ENCODE results near the gene CCDC102A.
"Not testable (repeated sequence)": the region's sequence is repeated elsewhere in the genome, so short reads cannot be mapped to it uniquely, and the experiment has no call there.

Gene CCDC102A

GRCh38 chr16:57548408-57548807 lies 12.0 kb upstream of the CCDC102A start:
- H3K9me3 ChIP-seq (ENCODE audit: control insufficient read depth, insufficient read depth, low read depth, low read length), result no peaks in the 10 kb centered on the region
- H3K36me3 ChIP-seq (ENCODE audit: control insufficient read depth, insufficient read depth, low read length), result no peaks in the 10 kb centered on the region
- no peak overlapping the region for H3K9ac ChIP-seq (ENCODE audit: low read length)
- H3K27ac ChIP-seq (ENCODE audit: low read depth, low read length), result no peak overlapping the region
- no peaks in the 10 kb centered on the region for H3K4me1 ChIP-seq (ENCODE audit: control insufficient read depth, insufficient read depth, low read length)
- H3K27me3 ChIP-seq (ENCODE audit: control insufficient read depth, insufficient read depth, low read length), result no peaks in the 10 kb centered on the region; the same call in 1 of the 2 replicates
- no peak overlapping the region for H3K4me3 ChIP-seq (ENCODE audit: low read depth, low read length)

GRCh38 chr16:57547524-57547923 lies 11.2 kb upstream of the CCDC102A start:
- H3K27me3 ChIP-seq (ENCODE audit: control insufficient read depth, insufficient read depth, low read length); H3K27ac ChIP-seq (ENCODE audit: low read depth, low read length); H3K9me3 ChIP-seq (ENCODE audit: control insufficient read depth, insufficient read depth, low read depth, low read length); H3K9ac ChIP-seq (ENCODE audit: low read length); H3K4me1 ChIP-seq (ENCODE audit: control insufficient read depth, insufficient read depth, low read length); H3K4me3 ChIP-seq (ENCODE audit: low read depth, low read length); H3K36me3 ChIP-seq (ENCODE audit: control insufficient read depth, insufficient read depth, low read length): not testable (repeated sequence)

GRCh38 chr16:57544124-57544653 lies 7.8 kb upstream of the CCDC102A start:
- Histone ChIP-seq H3K36me3 (ENCODE audit: control insufficient read depth, insufficient read depth, low read length) (no peaks in the 10 kb centered on the region), H3K9me3 (ENCODE audit: control insufficient read depth, insufficient read depth, low read depth, low read length) (no peaks in the 10 kb centered on the region), H3K27me3 (ENCODE audit: control insufficient read depth, insufficient read depth, low read length) (peaks cover 20% of the 10 kb centered on the region; the same call in 1 of the 2 replicates), H3K27ac (ENCODE audit: low read depth, low read length) (no peak overlapping the region), H3K9ac (ENCODE audit: low read length) (no peak overlapping the region), H3K4me1 (ENCODE audit: control insufficient read depth, insufficient read depth, low read length) (peaks cover 5% of the 10 kb centered on the region), H3K4me3 (ENCODE audit: low read depth, low read length) (no peak overlapping the region)

GRCh38 chr16:57541754-57542435 lies 5.5 kb upstream of the CCDC102A start:
- no peak overlapping the region for H3K4me3 ChIP-seq (ENCODE audit: low read depth, low read length)
- no peak overlapping the region for H3K27ac ChIP-seq (ENCODE audit: low read depth, low read length)
- no peaks in the 10 kb centered on the region for H3K9me3 ChIP-seq (ENCODE audit: control insufficient read depth, insufficient read depth, low read depth, low read length)
- peaks cover 18% of the 10 kb centered on the region for H3K4me1 ChIP-seq (ENCODE audit: control insufficient read depth, insufficient read depth, low read length)
- no peaks in the 10 kb centered on the region for H3K36me3 ChIP-seq (ENCODE audit: control insufficient read depth, insufficient read depth, low read length)
- H3K27me3 ChIP-seq (ENCODE audit: control insufficient read depth, insufficient read depth, low read length), result peaks cover 29% of the 10 kb centered on the region; the same call in 1 of the 2 replicates
- H3K9ac ChIP-seq (ENCODE audit: low read length), result no peak overlapping the region

- Histone ChIP-seq H3K9ac (ENCODE audit: low read length) (no peak overlapping the region), H3K4me1 (ENCODE audit: control insufficient read depth, insufficient read depth, low read length) (peaks cover 20% of the 10 kb centered on the region), H3K9me3 (ENCODE audit: control insufficient read depth, insufficient read depth, low read depth, low read length) (no peaks in the 10 kb centered on the region), H3K27me3 (ENCODE audit: control insufficient read depth, insufficient read depth, low read length) (peaks cover 29% of the 10 kb centered on the region; the same call in 1 of the 2 replicates), H3K27ac (ENCODE audit: low read depth, low read length) (no peak overlapping the region), H3K4me3 (ENCODE audit: low read depth, low read length) (no peak overlapping the region), H3K36me3 (ENCODE audit: control insufficient read depth, insufficient read depth, low read length) (no peaks in the 10 kb centered on the region)
Observed at GRCh38 chr16:57540906-57541753, 4.8 kb upstream of the CCDC102A start.

GRCh38 chr16:57540387-57540786 lies 4.0 kb upstream of the CCDC102A start:
- Histone ChIP-seq H3K9ac (ENCODE audit: low read length) (no peak overlapping the region), H3K4me1 (ENCODE audit: control insufficient read depth, insufficient read depth, low read length) (peaks cover 23% of the 10 kb centered on the region), H3K36me3 (ENCODE audit: control insufficient read depth, insufficient read depth, low read length) (no peaks in the 10 kb centered on the region), H3K27ac (ENCODE audit: low read depth, low read length) (no peak overlapping the region), H3K4me3 (ENCODE audit: low read depth, low read length) (no peak overlapping the region), H3K9me3 (ENCODE audit: control insufficient read depth, insufficient read depth, low read depth, low read length) (no peaks in the 10 kb centered on the region), H3K27me3 (ENCODE audit: control insufficient read depth, insufficient read depth, low read length) (peaks cover 29% of the 10 kb centered on the region; the same call in 1 of the 2 replicates)

- H3K9me3 ChIP-seq (ENCODE audit: control insufficient read depth, insufficient read depth, low read depth, low read length), result no peaks in the 10 kb centered on the region
- H3K4me3 ChIP-seq (ENCODE audit: low read depth, low read length), result no peak overlapping the region
- no peaks in the 10 kb centered on the region for H3K36me3 ChIP-seq (ENCODE audit: control insufficient read depth, insufficient read depth, low read length)
- H3K4me1 ChIP-seq (ENCODE audit: control insufficient read depth, insufficient read depth, low read length), result peaks cover 27% of the 10 kb centered on the region
- peaks cover 29% of the 10 kb centered on the region; the same call in 1 of the 2 replicates for H3K27me3 ChIP-seq (ENCODE audit: control insufficient read depth, insufficient read depth, low read length)
- H3K27ac ChIP-seq (ENCODE audit: low read depth, low read length), result no peak overlapping the region
- no peak overlapping the region for H3K9ac ChIP-seq (ENCODE audit: low read length)
Observed at GRCh38 chr16:57539072-57539796, 2.9 kb upstream of the CCDC102A start.

GRCh38 chr16:57538235-57538721 lies 1.9 kb upstream of the CCDC102A start:
- H3K9me3 ChIP-seq (ENCODE audit: control insufficient read depth, insufficient read depth, low read depth, low read length), result no peaks in the 10 kb centered on the region
- H3K4me3 ChIP-seq (ENCODE audit: low read depth, low read length), result no peak overlapping the region
- H3K9ac ChIP-seq (ENCODE audit: low read length), result no peak overlapping the region
- H3K4me1 ChIP-seq (ENCODE audit: control insufficient read depth, insufficient read depth, low read length), result peaks cover 33% of the 10 kb centered on the region
- H3K27ac ChIP-seq (ENCODE audit: low read depth, low read length), result no peak overlapping the region
- no peaks in the 10 kb centered on the region for H3K36me3 ChIP-seq (ENCODE audit: control insufficient read depth, insufficient read depth, low read length)
- H3K27me3 ChIP-seq (ENCODE audit: control insufficient read depth, insufficient read depth, low read length), result peaks cover 29% of the 10 kb centered on the region; the same call in 1 of the 2 replicates

- peaks cover 37% of the 10 kb centered on the region for H3K4me1 ChIP-seq (ENCODE audit: control insufficient read depth, insufficient read depth, low read length)
- peaks cover 27% of the 10 kb centered on the region; the same call in 1 of the 2 replicates for H3K27me3 ChIP-seq (ENCODE audit: control insufficient read depth, insufficient read depth, low read length)
- H3K4me3 ChIP-seq (ENCODE audit: low read depth, low read length), result peak overlapping the region; percentile 68
- H3K27ac ChIP-seq (ENCODE audit: low read depth, low read length), result no peak overlapping the region
- no peak overlapping the region for H3K9ac ChIP-seq (ENCODE audit: low read length)
- H3K36me3 ChIP-seq (ENCODE audit: control insufficient read depth, insufficient read depth, low read length), result no peaks in the 10 kb centered on the region
- no peaks in the 10 kb centered on the region for H3K9me3 ChIP-seq (ENCODE audit: control insufficient read depth, insufficient read depth, low read depth, low read length)
Observed at GRCh38 chr16:57537581-57538234, 1.3 kb upstream of the CCDC102A start.

- peaks cover 43% of the 10 kb centered on the region for H3K4me1 ChIP-seq (ENCODE audit: control insufficient read depth, insufficient read depth, low read length)
- H3K27ac ChIP-seq (ENCODE audit: low read depth, low read length), result no peak overlapping the region
- peak overlapping the region; percentile 68 for H3K4me3 ChIP-seq (ENCODE audit: low read depth, low read length)
- H3K27me3 ChIP-seq (ENCODE audit: control insufficient read depth, insufficient read depth, low read length), result peaks cover 24% of the 10 kb centered on the region; the same call in 1 of the 2 replicates
- H3K9me3 ChIP-seq (ENCODE audit: control insufficient read depth, insufficient read depth, low read depth, low read length), result no peaks in the 10 kb centered on the region
- H3K36me3 ChIP-seq (ENCODE audit: control insufficient read depth, insufficient read depth, low read length), result no peaks in the 10 kb centered on the region
- H3K9ac ChIP-seq (ENCODE audit: low read length), result no peak overlapping the region
Observed at GRCh38 chr16:57537194-57537505, 779 bp upstream of the CCDC102A start.
